A673 (cell line): ENCODE data around the gene SIX1.

Experiments
- CTCF ChIP-seq: fragments of 300-800, 200-600 bp; sonication (generic); conservative IDR thresholded peaks from 2 replicates; pipeline ENCODE4 v1.5.1; 2017; ENCODE audit warnings: low read depth, mild to moderate bottlenecking, antibody characterized with exemption, low read length, moderate library complexity, mixed read lengths
- EZH2 ChIP-seq: fragments of 200-600 bp; sonication (generic); IDR thresholded peaks from 2 replicates; pipeline ENCODE4 v1.6.1; 2017; ENCODE audit warnings: borderline replicate concordance, low read depth, mild to moderate bottlenecking, mixed read lengths, antibody characterized with exemption, low read length; ENCODE audit not compliant: poor library complexity, severe bottlenecking

DNA sequence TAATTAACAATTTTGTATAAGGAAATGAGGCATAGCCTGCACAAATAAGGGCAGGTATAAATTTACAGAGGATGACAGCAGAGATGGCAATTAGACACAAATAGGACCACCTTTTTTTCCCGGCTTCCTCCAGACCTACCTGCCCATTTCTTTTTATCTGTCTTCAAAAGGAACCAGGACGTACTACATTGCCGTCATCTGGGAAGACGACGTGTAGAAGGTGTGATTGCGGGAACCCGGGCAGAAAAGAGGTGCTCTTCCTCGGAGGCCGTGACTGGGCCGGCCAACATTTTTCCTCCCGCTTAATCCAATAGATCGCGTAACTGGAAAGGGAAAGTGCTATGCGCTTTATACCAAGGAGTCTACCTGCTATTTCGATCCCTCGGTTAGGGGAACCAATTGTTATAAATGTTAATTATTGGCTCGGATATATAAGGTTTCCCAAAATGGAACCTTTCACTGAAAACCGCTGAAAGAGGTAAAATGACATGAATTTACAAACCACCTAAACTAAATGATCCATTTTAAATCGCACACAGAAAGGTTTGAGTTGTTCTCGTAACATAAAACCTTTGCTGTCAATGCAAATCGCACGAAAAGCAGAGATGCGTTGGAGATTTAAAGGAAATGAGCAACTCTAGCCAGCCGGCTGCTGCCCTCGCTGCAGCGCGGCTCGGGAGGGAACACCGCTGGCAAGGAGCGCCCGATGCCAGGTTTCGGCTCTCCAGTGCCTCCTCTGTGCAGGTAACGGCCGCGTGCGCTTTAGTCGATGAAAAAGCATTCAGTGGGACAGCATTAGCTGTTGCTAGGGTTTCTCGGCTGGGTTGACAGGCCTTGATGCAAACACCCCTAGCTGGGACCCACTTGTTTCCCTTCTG is 2.8 kb upstream of the SIX1 start:
- TF ChIP-seq CTCF (no peak), EZH2 (no peak)
